GM23248 (cell line): Measurements from ENCODE around the gene GRK3.

Source experiments
- EZH2 ChIP-seq: fragments of 200-600 bp; sonication (generic); IDR thresholded peaks from 2 replicates; pipeline ENCODE4 v1.6.1; 2018; ENCODE audit warnings: antibody characterized with exemption, mild to moderate bottlenecking; ENCODE audit not compliant: insufficient read depth, poor library complexity, severe bottlenecking
- EZH2phosphoT487 ChIP-seq: fragments of 200-600 bp; sonication (generic); IDR thresholded peaks from 2 replicates; pipeline ENCODE4 v1.6.1; 2018; ENCODE audit warnings: antibody characterized with exemption, moderate library complexity, mild to moderate bottlenecking, low read depth; ENCODE audit not compliant: insufficient read depth

DNA sequence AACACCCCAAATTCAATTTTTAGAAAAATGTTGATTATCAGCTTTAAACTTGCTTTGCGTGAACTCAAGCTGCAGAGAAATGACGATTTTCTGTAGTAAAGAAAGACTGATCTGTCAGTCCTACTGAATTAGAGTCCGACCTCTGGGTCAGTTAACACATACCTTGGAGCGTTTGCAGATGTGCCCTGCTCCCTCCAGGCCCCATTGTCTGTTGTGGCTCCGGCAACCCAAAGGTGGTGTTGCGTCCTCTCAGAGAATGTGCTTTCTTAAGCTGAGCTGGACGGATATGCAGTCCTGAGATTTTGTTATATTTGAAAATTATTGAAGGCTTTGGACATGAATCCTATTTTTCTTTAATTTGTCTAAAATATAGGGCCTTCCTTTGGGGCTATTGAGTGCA, 146.0 kb downstream of the GRK3 start:
- TF ChIP-seq EZH2phosphoT487 (no peak), EZH2 (no peak)
